Activated T-helper 1 cell treated with anti-CD3 and anti-CD28 coated beads, Interleukin-2, amount 50 U/mL, for 16 hours (primary cell): ENCODE data around the gene CCSER1.
"Not testable (repeated sequence)": the region's sequence is repeated elsewhere in the genome, so short reads cannot be mapped to it uniquely, and the experiment has no call there.

Experiments used
- DNase-seq, 2 donors: peaks; one replicate each; pipeline ENCODE4 v3.0.0-alpha.2; 2020; ENCODE audit warnings: low read depth in 1 of 2, low spot score in 1 of 2

Gene CCSER1

GRCh38 chr4:91114386-91114785 lies 987.2 kb downstream of the CCSER1 start:
- DNase-seq = no peak

- no peak for DNase-seq
These were observed 989.7 kb downstream of the CCSER1 start for GRCh38 chr4:91116861-91117260.

GRCh38 chr4:91118597-91118996 lies 991.4 kb downstream of the CCSER1 start:
- no peak for DNase-seq

GRCh38 chr4:91123742-91124141 lies 996.5 kb downstream of the CCSER1 start:
- no peak for DNase-seq

- no peak for DNase-seq
These were observed 1000.0 kb downstream of the CCSER1 start for GRCh38 chr4:91127192-91127591.

- no peak for DNase-seq
These were observed 1000.6 kb downstream of the CCSER1 start for GRCh38 chr4:91127831-91128230.

GRCh38 chr4:91128519-91128918 lies 1001.3 kb downstream of the CCSER1 start:
- no peak for DNase-seq

GRCh38 chr4:91147067-91147466 lies 1019.9 kb downstream of the CCSER1 start:
- DNase-seq = no peak

- DNase-seq = not testable (repeated sequence)
These were observed 1026.8 kb downstream of the CCSER1 start for GRCh38 chr4:91154041-91154440.

GRCh38 chr4:91167864-91168653 lies 1040.9 kb downstream of the CCSER1 start:
- DNase-seq = not testable (repeated sequence)

- no peak for DNase-seq
These were observed 1043.6 kb downstream of the CCSER1 start for GRCh38 chr4:91170768-91171167.

- DNase-seq = no peak
These were observed 1044.0 kb downstream of the CCSER1 start for GRCh38 chr4:91171217-91171616.

- DNase-seq = not testable (repeated sequence)
These were observed 1057.9 kb downstream of the CCSER1 start for GRCh38 chr4:91185061-91185460.

GRCh38 chr4:91198951-91199350 lies 1071.8 kb downstream of the CCSER1 start:
- DNase-seq = no peak

GRCh38 chr4:91207535-91207934 lies 1080.3 kb downstream of the CCSER1 start:
- no peak for DNase-seq

- no peak for DNase-seq
These were observed 1085.0 kb downstream of the CCSER1 start for GRCh38 chr4:91212211-91212610.

- not testable (repeated sequence) for DNase-seq
These were observed 1090.7 kb downstream of the CCSER1 start for GRCh38 chr4:91217831-91218403.

GRCh38 chr4:91220315-91220714 lies 1093.1 kb downstream of the CCSER1 start:
- DNase-seq = no peak

- no peak for DNase-seq
These were observed 1094.8 kb downstream of the CCSER1 start for GRCh38 chr4:91222014-91222413.

- no peak for DNase-seq
These were observed 1099.7 kb downstream of the CCSER1 start for GRCh38 chr4:91226867-91227266.

GRCh38 chr4:91228659-91229058 lies 1101.5 kb downstream of the CCSER1 start:
- DNase-seq = no peak

- no peak for DNase-seq
These were observed 1106.0 kb downstream of the CCSER1 start for GRCh38 chr4:91233164-91233563.

GRCh38 chr4:91243132-91243531 lies 1115.9 kb downstream of the CCSER1 start:
- DNase-seq = no peak
